NCI-H187 treated with DMSO at 0.1 percent for 48 hours (cell line): ENCODE measurements around the gene MEIS1.

Source experiments
- DNase-seq: peaks from one replicate; lab custom pipeline; 2025; lab: John Stamatoyannopoulos, UW

MEIS1 gene

GRCh38 chr2:66568650-66569300 lies 133.8 kb downstream of the MEIS1 start:
- DNase-seq: no peak

GRCh38 chr2:66569321-66569851 lies 134.5 kb downstream of the MEIS1 start:
- DNase-seq: peak; percentile 73

DNA sequence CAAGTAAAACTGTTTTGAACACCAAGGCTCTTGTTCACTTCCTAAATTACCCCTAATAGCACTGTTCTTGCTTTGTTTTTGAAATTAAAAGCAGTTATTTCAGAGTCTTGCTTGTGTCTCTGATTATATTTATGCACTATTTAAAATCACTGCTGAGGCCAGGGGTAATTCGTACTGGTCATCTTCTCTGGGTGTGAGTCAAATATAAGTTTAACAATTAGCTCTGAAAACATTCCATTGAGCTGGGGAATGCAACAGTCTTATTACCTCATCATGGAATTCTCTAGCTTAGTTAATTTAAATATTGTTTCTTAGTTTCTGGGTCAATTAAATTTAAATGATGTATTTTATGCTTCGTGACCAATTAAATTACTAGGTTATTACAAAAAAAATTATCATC lies 135.0 kb downstream of the MEIS1 start:
- DNase-seq: no peak

- peak; percentile 13 for DNase-seq
Observed at GRCh38 chr2:66570471-66570870, 135.5 kb downstream of the MEIS1 start.

DNA sequence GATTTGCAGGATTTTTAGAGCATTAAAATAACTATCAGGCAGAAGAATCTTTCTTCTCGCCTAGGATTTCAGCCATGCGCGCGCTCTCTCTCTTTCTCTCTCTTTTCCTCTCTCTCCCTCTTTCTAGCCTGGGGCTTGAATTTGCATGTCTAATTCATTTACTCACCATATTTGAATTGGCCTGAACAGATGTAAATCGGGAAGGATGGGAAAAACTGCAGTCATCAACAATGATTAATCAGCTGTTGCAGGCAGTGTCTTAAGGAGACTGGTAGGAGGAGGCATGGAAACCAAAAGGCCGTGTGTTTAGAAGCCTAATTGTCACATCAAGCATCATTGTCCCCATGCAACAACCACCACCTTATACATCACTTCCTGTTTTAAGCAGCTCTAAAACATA lies 137.0 kb downstream of the MEIS1 start:
- no peak for DNase-seq

- no peak for DNase-seq
Observed at GRCh38 chr2:66572391-66572790, 137.5 kb downstream of the MEIS1 start.

- no peak for DNase-seq
Observed at GRCh38 chr2:66573416-66573815, 138.5 kb downstream of the MEIS1 start.

DNA sequence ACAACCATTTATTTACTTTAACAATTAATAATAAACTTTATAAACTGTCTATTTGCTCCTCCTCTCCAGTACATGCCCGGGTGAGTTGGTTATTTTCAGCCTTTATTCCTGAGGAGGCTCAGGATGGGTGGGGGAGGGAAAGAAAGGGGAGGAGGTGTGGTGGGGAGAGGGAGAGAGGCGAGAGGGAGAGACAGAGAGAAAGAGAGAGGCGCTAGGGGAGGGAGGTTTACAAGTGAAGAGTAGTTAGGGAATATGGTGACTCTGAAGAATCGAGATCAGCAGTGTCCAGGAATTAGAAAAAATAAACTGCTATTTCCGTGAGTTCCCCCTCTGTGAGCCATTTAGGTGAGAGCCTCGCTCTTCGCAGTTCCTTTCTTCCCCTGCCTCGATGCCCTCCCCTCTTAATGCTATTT lies 138.9 kb downstream of the MEIS1 start:
- no peak for DNase-seq

GRCh38 chr2:66574701-66575624 lies 140.0 kb downstream of the MEIS1 start:
- peak; percentile 32 for DNase-seq

GRCh38 chr2:66575625-66576310 lies 140.8 kb downstream of the MEIS1 start:
- DNase-seq: no peak

GRCh38 chr2:66576311-66576560 lies 141.3 kb downstream of the MEIS1 start:
- DNase-seq: no peak

GRCh38 chr2:66576561-66577320 lies 141.8 kb downstream of the MEIS1 start:
- DNase-seq: no peak

- no peak for DNase-seq
Observed at GRCh38 chr2:66577321-66578053, 142.6 kb downstream of the MEIS1 start.

GRCh38 chr2:66578054-66578686 lies 143.2 kb downstream of the MEIS1 start:
- DNase-seq: no peak

DNA sequence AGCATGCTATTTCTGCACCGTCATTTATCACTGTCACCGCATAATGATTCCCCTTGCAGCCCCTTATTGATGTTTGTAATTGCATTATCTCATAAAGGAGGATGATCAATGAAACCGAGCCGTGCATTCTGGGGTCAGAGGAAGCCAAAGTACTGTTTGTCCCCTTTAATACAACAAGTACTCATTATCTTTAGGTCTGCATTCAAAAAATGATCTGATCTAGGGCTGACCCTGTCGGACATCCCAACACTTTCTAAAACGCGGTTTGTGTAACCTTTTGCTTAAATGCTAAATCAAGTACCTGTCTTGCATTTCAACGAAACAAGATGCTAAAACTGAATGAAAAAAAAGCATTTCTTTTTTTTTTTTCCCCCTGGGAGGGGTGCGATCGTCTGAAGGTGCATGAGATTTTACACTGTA lies 143.8 kb downstream of the MEIS1 start:
- DNase-seq: no peak

DNA sequence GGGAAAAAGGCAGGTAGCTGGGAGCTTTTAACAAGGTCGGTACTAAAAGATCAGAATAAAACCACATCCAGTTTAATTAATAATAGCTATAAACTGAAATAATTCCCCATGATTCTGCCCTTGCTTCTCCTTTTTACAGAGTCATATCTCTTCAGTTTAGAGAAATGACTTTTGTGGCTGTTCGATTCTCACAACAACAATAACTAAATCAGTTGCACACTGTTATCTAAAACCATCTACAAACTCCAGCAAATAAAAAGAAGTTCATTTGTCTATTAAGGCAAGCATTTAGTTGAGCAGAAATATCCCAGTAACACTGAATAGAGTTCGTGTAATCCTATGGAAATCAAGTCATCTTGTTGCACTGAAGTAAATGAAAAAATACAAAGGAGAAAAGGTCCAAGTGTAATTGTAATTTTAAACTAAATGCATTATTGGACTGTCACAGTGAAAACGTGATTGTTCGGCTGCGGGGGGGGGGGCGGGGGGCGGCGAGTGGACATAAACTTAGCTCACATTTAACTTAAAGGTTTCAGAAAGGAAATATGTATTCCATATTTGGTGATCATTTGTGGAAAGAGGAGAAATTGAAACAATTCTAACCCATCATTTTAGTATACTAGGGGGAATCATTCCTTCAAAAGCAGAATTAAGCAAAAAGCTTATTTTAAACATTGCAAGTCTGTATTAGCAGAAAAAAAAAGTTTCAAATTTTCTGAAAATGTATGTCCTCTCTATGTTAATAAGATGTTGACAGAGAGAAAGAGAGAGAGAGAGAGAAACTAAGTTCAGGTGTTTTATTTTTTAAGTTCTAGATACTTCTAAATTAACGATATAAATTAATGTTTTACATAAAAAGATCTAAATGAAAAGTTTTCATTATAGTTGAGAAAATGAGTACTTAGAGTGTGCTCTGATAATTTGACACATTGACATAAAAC lies 144.5 kb downstream of the MEIS1 start:
- DNase-seq: no peak

- no peak for DNase-seq
Observed at GRCh38 chr2:66580166-66581049, 145.5 kb downstream of the MEIS1 start.

DNA sequence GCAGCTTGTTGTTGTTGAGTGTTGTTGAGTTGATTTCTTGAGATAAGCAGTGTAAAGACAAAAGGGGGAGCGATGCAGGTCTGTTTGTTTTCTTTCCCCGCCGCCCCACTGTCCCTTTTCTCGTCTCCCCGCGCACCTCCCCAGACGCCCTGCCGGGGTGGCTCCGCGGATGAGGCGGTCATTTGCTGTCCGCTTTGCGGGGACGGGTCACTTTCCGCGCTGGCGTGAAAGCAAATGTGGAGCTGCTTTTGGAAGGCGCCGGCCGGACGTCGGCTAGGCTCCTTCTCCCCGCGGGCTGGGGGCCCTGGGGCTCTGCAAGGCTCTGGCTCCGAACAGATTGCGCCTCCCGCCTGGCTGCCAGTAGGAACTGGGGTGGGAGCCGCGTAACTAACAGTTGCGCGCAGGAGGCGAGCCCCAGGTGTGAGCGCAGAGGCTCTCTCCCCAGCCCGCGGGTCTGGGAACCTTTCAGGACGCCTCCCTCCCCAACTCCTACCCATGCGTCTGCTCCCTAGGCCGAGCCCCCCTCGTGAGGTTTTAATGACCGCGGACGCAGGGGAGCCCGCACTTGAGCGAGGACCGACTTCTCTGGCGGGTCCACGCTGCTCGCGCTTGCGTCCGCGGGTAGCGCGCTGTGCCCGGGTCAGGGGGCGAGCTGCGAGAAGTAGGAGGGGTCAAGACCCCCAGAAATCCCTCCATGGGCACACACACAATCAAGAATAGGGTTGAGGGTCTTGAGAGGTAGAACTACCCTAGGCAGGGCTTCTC lies 146.6 kb downstream of the MEIS1 start:
- DNase-seq: no peak
